ENCODE measurements around the gene MFAP5. TPM values are rescaled to one million over a fixed set of nuclear protein-coding genes. Genes with fewer than 3 reads are reported as not detected.
A peak's percentile ranks its signal among the peaks of the same experiment; 100 is the strongest.

The MFAP5 gene
- total and polyA plus RNA-seq, 2 donors (not counting 1 experiment from before 2014, with no cell fraction given): 1.3 to 2.0 TPM

- peak overlapping the region; percentile 79 for H3K27ac ChIP-seq (ENCODE audit: insufficient read depth, low read length)
- H3K4me2 ChIP-seq (ENCODE audit: extremely low read depth, insufficient read depth, low read length): peak overlapping the region; percentile 73
- H3K36me3 ChIP-seq (ENCODE audit: control insufficient read depth, insufficient read depth, low read length): no peaks in the 10 kb centered on the region
- no peak for TF ChIP-seq EZH2 (IDR thresholded peaks at IDR 0.05; ENCODE audit: low read length, missing control alignments)
- no peak for TF ChIP-seq CTCF (conservative IDR thresholded peaks at IDR 0.05 in 1 of 2, IDR thresholded peaks at IDR 0.05 in 1 of 2; ENCODE audit: low read depth in 1 of 2, low read length in 2 of 2)
- H3K9ac ChIP-seq (ENCODE audit: insufficient read depth, low read length): peak overlapping the region; percentile 91
- H2AFZ ChIP-seq (ENCODE audit: low read length): peak overlapping the region; percentile 77
- no peaks in the 10 kb centered on the region for H3K79me2 ChIP-seq (ENCODE audit: control insufficient read depth, insufficient read depth, low read length)
- peak overlapping the region; percentile 79 to 90 (median 82) for H3K4me3 ChIP-seq (replicated peaks in 1 of 4; ENCODE audit: control extremely low read depth in 1 of 4, insufficient read depth in 1 of 4, low read depth in 3 of 4, low read length in 4 of 4)
- no peaks in the 10 kb centered on the region for H3K4me1 ChIP-seq (ENCODE audit: control insufficient read depth, extremely low read depth, insufficient read depth, low read length)
- no peaks in the 10 kb centered on the region for H3K27me3 ChIP-seq (ENCODE audit: control insufficient read depth, insufficient read depth, low read length)
- H3K9me3 ChIP-seq (ENCODE audit: control insufficient read depth, insufficient read depth, low read depth, low read length): no peaks in the 10 kb centered on the region
- DNase-seq (ENCODE audit: low read depth in 2 of 2): peak; percentile 27 to 55
- H4K20me1 ChIP-seq (ENCODE audit: control insufficient read depth, extremely low read depth, insufficient read depth, low read length): no peaks in the 10 kb centered on the region
Observed at GRCh38 chr12:8698132-8698851, 35.7 kb upstream of the MFAP5 start.

- TF ChIP-seq CTCF (conservative IDR thresholded peaks at IDR 0.05 in 1 of 2, IDR thresholded peaks at IDR 0.05 in 1 of 2; ENCODE audit: low read depth in 1 of 2, low read length in 2 of 2): no peak
- no peak for TF ChIP-seq EZH2 (IDR thresholded peaks at IDR 0.05; ENCODE audit: low read length, missing control alignments)
Observed at GRCh38 chr12:8697476-8698131, 35.0 kb upstream of the MFAP5 start, which contains the start of gene RIMKLB. Gene RIMKLB, plus strand, starts transcription at chr12:8697991. Its CDS starts 15,876 bp downstream, at chr12:8713867.

GRCh38 chr12:8697120-8697475 lies 34.5 kb upstream of the MFAP5 start:
- H3K4me1 ChIP-seq (ENCODE audit: control insufficient read depth, extremely low read depth, insufficient read depth, low read length): no peaks in the 10 kb centered on the region
- peak overlapping the region; percentile 8 for H3K27ac ChIP-seq (ENCODE audit: insufficient read depth, low read length)
- DNase-seq (ENCODE audit: low read depth in 2 of 2): peak; percentile 21 to 56

More at GRCh38 chr12:8697476-8698131, 35.0 kb upstream of the MFAP5 start, which contains the start of gene RIMKLB:
- Histone ChIP-seq H4K20me1 (ENCODE audit: control insufficient read depth, extremely low read depth, insufficient read depth, low read length) (no peaks in the 10 kb centered on the region), H3K9me3 (ENCODE audit: control insufficient read depth, insufficient read depth, low read depth, low read length) (no peaks in the 10 kb centered on the region), H3K4me1 (ENCODE audit: control insufficient read depth, extremely low read depth, insufficient read depth, low read length) (no peaks in the 10 kb centered on the region), H3K9ac (ENCODE audit: insufficient read depth, low read length) (peak within 1 kb of the TSS; percentile 91), H3K4me3 (replicated peaks in 1 of 4; ENCODE audit: control extremely low read depth in 1 of 4, insufficient read depth in 1 of 4, low read depth in 3 of 4, low read length in 4 of 4) (peak within 1 kb of the TSS; percentile 79 to 90 (median 82)), H3K4me2 (ENCODE audit: extremely low read depth, insufficient read depth, low read length) (peak within 1 kb of the TSS; percentile 73), H3K36me3 (ENCODE audit: control insufficient read depth, insufficient read depth, low read length) (no peaks in the 10 kb centered on the region), H3K27me3 (ENCODE audit: control insufficient read depth, insufficient read depth, low read length) (no peaks in the 10 kb centered on the region), H2AFZ (ENCODE audit: low read length) (peak within 1 kb of the TSS; percentile 77), H3K27ac (ENCODE audit: insufficient read depth, low read length) (peak within 1 kb of the TSS; percentile 79), H3K79me2 (ENCODE audit: control insufficient read depth, insufficient read depth, low read length) (no peaks in the 10 kb centered on the region)
- peak; percentile 64 to 78 for DNase-seq (ENCODE audit: low read depth in 2 of 2)

More at GRCh38 chr12:8697120-8697475, 34.5 kb upstream of the MFAP5 start:
- peak overlapping the region; percentile 46 to 84 (median 69) for H3K4me3 ChIP-seq (replicated peaks in 1 of 4; ENCODE audit: control extremely low read depth in 1 of 4, insufficient read depth in 1 of 4, low read depth in 3 of 4, low read length in 4 of 4)
- no peak for TF ChIP-seq EZH2 (IDR thresholded peaks at IDR 0.05; ENCODE audit: low read length, missing control alignments)
- H3K9me3 ChIP-seq (ENCODE audit: control insufficient read depth, insufficient read depth, low read depth, low read length): no peaks in the 10 kb centered on the region
- peak overlapping the region; percentile 75 for H3K9ac ChIP-seq (ENCODE audit: insufficient read depth, low read length)
- no peaks in the 10 kb centered on the region for H3K27me3 ChIP-seq (ENCODE audit: control insufficient read depth, insufficient read depth, low read length)
- peak overlapping the region; percentile 62 for H2AFZ ChIP-seq (ENCODE audit: low read length)
- H3K4me2 ChIP-seq (ENCODE audit: extremely low read depth, insufficient read depth, low read length): peak overlapping the region; percentile 13
- no peaks in the 10 kb centered on the region for H3K36me3 ChIP-seq (ENCODE audit: control insufficient read depth, insufficient read depth, low read length)
- no peaks in the 10 kb centered on the region for H4K20me1 ChIP-seq (ENCODE audit: control insufficient read depth, extremely low read depth, insufficient read depth, low read length)
- H3K79me2 ChIP-seq (ENCODE audit: control insufficient read depth, insufficient read depth, low read length): no peaks in the 10 kb centered on the region

All from fibroblast of lung (primary cell).